ENCODE measurements around the gene RCL1. TPM values are rescaled to one million over a fixed set of nuclear protein-coding genes. Genes with fewer than 3 reads are reported as not detected.
"Not testable (repeated sequence)": the region's sequence is repeated elsewhere in the genome, so short reads cannot be mapped to it uniquely, and the experiment has no call there.

RCL1 gene
- total RNA-seq, 1 experiment from 2014 or later: 8.4 TPM

DNA sequence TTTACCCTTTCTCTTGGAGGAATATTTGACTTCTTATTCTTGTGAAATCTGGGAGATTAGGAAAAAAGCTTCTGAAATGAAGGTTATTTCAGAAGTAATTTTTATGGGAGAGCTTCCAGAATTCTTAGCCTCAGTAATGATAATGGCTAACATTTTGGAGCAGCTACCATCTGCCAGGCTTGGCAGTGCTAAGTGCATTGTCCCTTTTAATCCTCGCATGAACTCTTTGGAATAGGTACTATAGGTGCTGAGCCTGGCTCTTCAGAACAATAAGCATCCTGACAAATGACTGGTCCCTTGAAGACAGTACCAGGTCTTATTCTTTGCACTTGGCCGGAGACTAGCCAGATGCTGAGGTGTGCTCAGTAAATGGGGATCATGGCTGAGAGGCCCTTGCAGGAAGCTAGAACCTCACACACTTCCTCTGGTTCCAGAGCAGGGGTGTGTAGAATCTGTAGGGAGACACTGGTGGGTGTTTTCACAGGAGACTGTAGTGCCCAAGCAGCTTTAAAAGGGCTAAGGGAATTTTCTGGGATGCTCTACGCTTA lies 90.7 kb downstream of the RCL1 start:
- no peak for DNase-seq (ENCODE audit: low read depth)

DNA sequence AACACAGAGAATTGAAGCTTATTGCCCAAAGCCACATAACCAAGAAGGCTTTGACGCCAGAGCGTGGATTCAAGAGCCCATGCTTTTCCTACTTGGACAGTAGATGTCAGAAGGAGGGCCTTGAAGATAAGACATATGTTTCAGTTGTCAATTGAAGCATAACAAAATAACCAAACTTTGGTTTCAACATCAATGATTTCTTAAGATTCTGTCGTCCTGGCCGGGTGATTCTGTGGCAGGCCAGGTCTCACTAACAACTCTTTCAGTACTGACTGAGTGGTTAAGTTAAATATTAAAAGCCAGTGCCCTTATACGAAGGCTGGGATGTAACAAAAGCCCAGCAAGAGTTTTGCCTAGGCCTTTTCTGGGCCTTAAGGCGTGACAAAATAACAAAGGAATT lies 94.0 kb downstream of the RCL1 start:
- DNase-seq (ENCODE audit: low read depth): no peak

DNA sequence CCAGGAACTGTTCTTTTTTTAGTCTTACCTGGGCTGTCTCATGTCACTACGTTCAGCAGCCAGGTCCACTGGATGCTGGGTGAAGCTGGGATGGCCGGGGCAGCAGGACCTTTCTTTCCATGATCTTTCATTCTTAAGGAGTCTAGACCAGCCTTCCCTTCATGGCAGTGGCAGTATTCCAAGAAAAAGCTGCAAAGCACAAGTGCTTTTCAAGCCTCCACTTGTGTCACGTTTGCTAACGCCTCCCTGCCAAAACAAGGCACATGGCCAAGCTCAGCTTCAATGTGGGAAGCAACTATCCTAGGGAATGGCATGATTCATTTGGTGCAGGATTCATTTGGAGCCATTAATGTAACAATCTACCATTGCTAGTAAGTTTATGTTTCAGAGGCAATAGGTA lies 94.8 kb downstream of the RCL1 start:
- peak; percentile 38 for DNase-seq (ENCODE audit: low read depth)

DNA sequence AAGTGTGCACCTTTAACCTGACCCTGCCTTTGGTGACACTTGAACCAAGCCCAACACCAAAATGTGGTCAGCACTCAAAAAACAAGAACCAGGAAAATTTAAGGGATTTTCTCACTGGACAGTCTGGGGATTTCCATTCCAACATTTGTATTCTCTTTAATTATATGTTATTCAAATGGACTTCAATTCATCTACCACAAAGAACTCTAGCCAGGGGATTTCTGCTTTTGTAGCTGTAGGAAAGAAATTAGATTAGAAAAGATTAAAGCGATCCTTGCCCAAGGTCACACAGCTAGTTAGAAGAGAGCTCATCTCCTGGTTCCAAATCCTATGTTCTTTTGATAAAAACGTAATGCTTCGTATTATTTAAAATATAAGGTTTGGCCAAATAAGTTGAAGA lies 97.5 kb downstream of the RCL1 start:
- no peak for DNase-seq (ENCODE audit: low read depth)

DNA sequence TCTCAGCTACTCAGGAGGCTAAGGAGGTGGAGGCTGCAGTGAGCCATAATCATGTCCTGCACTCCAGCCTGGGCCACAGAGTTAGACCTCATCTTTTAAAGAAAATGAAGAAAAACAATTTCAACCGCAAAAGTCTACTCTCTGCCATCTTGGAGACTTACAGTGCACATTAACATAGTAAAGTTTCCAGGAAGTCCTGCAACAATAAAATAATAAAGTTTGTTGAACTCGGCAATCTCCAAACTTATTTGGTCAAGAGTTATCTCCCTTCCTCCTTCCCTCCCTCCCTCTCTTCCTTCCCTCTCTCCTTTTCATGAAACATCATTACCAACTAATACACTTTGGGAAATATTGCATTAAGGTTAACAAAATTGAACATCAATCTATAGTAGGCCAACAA lies 98.2 kb downstream of the RCL1 start:
- DNase-seq (ENCODE audit: low read depth): no peak

DNA sequence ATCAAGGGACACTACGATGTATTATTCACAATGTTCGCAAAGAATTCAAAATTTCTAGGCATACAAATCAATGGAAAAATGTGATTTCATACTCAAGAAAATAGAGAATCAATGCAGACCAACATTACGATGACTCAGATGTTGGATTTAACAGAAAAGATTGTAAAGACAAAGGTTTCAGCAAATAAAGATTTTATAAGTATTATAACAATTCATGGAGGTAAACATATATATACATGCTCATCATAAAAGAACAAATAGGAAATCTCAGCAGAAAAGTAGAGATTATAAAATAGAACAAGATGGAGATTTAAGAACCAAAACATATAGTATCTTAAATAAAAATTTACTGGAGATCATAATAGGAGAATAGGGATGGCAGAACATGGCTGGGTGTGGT lies 98.9 kb downstream of the RCL1 start:
- DNase-seq (ENCODE audit: low read depth): no peak

DNA sequence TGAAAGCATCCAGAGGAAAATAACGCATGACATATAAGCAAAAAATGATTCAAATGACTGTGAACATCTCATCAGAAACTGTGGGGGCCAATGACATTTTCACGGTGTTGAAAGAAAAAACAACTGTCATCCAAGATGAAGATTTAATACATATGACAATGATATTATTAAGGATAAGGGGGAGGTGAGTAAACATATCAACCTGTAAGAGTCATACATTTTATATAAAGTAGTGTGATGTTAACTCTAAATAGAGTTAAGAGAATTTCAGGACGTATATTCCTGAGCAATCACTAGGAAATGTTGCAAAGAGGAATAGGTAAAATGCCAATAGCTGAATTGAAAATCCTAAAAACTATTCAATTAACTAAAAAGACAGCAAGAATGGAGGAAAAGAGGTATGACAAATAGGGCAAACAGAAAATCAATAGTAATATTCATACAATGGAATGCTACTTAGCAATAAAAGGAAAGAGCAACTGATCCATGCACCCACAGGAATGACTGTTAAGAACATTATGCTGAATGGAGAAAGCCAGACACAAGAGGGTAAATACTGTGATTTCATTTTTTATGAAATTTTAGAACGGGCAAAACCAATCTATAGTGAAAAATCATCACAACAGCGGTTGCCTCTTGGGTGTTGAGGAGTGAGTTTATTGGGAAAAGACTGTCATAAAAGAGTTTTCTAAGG lies 99.9 kb downstream of the RCL1 start:
- DNase-seq (ENCODE audit: low read depth): no peak

DNA sequence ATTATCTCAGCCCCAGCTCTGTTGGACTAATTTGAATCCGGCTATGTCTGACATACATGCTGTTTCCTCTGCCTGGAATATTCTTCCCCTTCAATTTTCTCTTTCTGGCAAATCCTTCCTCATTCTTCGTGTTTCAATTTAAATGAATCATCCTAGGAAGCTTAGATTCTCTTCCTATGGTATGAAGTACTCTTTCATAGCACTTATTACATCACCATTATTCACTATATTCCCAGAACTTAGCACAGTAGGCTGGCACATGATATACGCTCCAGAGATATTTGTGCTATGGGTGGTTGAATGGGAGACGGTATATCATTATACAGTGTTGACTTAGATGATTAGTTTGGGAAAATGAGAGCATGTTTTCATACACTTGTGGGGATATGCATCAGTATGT lies 101.3 kb downstream of the RCL1 start:
- DNase-seq (ENCODE audit: low read depth): peak; percentile 7

DNA sequence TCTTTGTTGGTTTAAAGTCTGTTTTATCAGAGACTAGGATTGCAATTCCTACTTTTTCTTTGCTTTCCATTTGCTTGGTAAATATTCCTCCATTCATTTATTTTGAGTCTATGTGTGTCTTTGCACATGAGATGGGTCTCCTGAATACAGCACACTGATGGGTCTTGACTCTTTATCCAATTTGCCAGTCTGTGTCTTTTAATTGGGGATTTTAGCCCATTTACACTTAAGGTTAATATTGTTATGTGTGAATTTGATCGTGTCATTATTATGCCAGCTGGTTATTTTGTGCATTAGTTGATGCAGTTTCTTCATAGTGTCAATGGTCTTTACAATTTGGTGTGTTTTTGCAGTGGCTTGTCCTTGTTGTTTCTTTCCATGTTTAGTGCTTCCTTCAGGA lies 107.1 kb downstream of the RCL1 start:
- not testable (repeated sequence) for DNase-seq (ENCODE audit: low read depth)

DNA sequence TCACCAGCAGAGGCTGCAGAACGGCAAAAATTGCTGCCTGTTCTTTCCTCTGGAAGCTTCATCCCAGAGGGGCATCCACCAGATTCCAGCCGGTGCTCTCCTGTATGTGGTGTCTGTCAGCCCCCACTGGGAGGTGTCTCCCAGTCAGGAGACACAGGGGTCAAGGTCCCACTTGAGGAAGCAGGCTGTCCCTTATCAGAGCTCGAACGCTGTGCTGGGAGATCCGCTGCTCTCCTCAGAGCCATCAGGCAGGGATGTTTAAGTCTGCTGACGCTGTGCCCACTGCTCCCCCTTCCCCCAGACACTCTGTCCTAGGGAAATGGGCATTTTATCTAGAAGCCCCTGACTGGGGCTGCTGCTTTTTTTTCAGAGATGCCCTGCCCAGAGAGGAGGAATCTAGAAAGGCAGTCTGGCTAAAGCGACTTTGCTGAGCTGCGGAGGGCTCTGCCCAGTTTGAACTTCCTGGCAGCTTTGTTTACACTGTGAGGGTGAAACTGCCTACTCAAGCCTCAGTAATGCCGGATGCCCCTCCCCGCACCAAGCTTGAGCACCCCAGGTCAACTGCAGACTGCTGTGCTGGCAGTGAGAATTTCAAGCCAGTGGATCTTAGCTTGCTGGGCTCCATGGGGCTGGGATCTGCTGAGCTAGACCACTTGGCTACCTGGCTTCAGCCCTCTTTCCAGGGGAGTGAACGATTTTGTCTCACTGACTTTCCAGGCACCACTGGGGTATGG lies 108.8 kb downstream of the RCL1 start:
- DNase-seq (ENCODE audit: low read depth): peak; percentile 62

DNA sequence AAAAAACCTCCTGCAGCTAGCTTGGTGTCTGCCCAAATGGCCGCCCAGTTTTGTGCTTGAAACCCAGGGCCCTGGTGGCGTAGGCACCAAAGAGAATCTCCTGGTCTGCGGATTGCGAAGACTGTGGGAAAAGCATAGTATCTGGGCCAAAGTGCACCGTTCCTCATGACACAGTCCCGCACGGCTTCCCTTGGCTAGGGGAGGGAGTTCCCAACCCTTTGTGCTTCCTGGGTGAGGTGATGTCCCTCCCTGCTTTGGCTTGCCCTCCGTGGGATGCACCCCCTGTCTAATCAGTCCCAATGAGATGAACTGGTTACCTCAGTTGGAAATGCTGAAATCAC lies 109.4 kb downstream of the RCL1 start:
- DNase-seq (ENCODE audit: low read depth): no peak

DNA sequence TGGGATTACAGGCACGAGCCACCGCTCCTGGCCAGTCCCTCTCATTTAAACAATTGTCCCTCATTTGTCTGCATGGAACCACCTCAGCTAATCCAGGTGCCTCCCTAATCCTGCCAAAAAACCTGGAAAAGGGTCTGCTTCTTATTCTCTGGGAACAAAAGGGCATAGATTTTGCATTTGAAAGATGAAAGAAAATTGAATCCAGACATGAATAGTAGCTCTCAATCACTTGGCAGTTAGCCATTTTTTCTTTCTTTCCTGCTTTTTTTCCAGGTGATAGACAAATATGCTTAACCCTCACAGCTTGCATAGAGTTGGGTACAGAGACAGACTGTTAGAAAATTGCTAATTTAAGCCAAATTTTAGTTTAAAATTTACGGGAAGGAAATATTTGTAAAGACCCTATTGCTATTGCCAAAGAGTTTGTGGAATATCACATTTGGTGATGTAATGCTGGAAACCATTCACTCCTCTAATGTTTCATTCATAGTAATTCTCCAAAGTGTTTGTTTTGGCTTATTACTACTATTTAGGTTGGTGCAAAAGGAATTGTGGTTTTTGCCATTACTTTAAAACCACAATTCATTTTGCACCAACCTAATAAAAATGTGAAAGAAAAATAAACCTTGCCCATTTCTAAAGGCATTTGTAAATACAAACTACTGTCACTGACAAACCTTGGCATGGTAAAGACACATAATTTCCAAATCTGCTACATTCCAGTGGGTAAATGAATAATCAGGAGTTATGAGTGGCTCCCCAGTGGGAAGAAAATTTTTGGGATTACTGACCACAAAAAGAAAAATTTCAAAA lies 111.8 kb downstream of the RCL1 start:
- DNase-seq (ENCODE audit: low read depth): no peak

DNA sequence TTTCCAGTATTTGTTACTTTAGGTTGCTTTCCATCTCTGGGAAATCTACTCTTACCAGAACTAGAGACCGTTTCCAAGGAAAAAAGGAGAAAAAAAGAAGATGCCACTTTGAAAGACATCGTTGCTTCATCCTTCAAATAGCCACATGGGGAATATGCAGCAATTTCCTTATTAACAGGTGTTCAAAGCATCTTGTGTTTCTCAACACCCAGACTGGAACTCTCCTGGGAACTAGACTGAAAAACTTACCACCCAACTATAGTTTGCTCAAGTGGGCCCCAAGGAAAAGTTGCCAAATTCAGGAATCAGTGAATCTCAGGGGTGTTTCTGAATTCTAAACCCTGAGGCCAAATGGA lies 112.4 kb downstream of the RCL1 start:
- no peak for DNase-seq (ENCODE audit: low read depth)

Other genes with a start within 250 kb of the RCL1 start
- gene PLPP6, start 130.7 kb upstream of the RCL1 start, total RNA-seq (2014; rRNA removed; shearing (Covaris generic)): 5.4 and 5.5 TPM in 2 replicates
- gene SPATA6L, start 126.5 kb upstream of the RCL1 start, total RNA-seq (2014; rRNA removed; shearing (Covaris generic)): 0.12 TPM in 1 of 2 replicates, not detected in the other
- 11.8 and 15.0 TPM in 2 replicates for gene CDC37L1, start 113.4 kb upstream of the RCL1 start, total RNA-seq (2014; rRNA removed; shearing (Covaris generic))
- 57.7 and 70.5 TPM in 2 replicates for gene AK3, start 51.7 kb upstream of the RCL1 start, total RNA-seq (2014; rRNA removed; shearing (Covaris generic))
- 4.8 and 5.8 TPM in 2 replicates for gene JAK2, start 192.3 kb downstream of the RCL1 start, total RNA-seq (2014; rRNA removed; shearing (Covaris generic))

Data from RPMI7951 (cell line).